PC-9 (cell line): ENCODE results near the gene ONECUT2. TPM values are rescaled to one million over a fixed set of nuclear protein-coding genes. Genes with fewer than 3 reads are reported as not detected.
"Not testable (repeated sequence)": the region's sequence is repeated elsewhere in the genome, so short reads cannot be mapped to it uniquely, and the experiment has no call there.

Source experiments
- BruUV-seq: library from RNA; stranded (reverse); fragments of 400-500 nt; replicated peaks from 2 replicates; lab custom pipeline; 2021; lab: Mats Ljungman, UMichigan
- CTCF ChIA-PET: fragments of 300-600 bp; sonication (Branson Sonifier 250); formaldehyde crosslinking; loops from one replicate; lab custom pipeline; 2022; ENCODE audit warnings: antibody characterized with exemption; lab: Charles Lee
- POLR2A ChIA-PET: fragments of 300-600 bp; sonication (Branson Sonifier 250); formaldehyde crosslinking; loops from one replicate; lab custom pipeline; 2022; ENCODE audit warnings: antibody characterized with exemption; ENCODE audit not compliant: unreplicated experiment; lab: Charles Lee
- DNase-seq, 2 experiments: peaks; one replicate each; pipeline versions ENCODE4 v3.0.0 to v3.0.0-alpha.2; 2015 to 2022; ENCODE audit warnings: mixed read lengths in 1 of 2
- H2AFZ ChIP-seq: fragments of 200-600 bp; sonication (generic); 2 replicates; pipeline ENCODE4 v1.8.1; 2017; ENCODE audit warnings: antibody characterized with exemption
- H3F3A ChIP-seq: fragments of 200-600 bp; sonication (generic); 2 replicates; pipeline ENCODE4 v1.8.1; 2017; ENCODE audit warnings: antibody characterized with exemption, mild to moderate bottlenecking, low read depth; ENCODE audit not compliant: insufficient read depth
- H3K27ac ChIP-seq: fragments of 200-600 bp; sonication (generic); 2 replicates; pipeline ENCODE4 v1.6.1; 2016; ENCODE audit warnings: mixed run types
- H3K27me3 ChIP-seq: fragments of 200-600 bp; sonication (generic); 2 replicates; pipeline ENCODE4 v1.6.1; 2016; ENCODE audit warnings: low read depth, mixed run types; ENCODE audit not compliant: insufficient read depth
- H3K36me3 ChIP-seq: fragments of 200-600 bp; sonication (generic); 2 replicates; pipeline ENCODE4 v1.6.1; 2016; ENCODE audit warnings: low read depth, mixed run types
- H3K4me1 ChIP-seq: fragments of 200-600 bp; sonication (generic); replicated peaks from 2 replicates; pipeline ENCODE4 v1.6.1; 2016; ENCODE audit warnings: mixed run types; ENCODE audit not compliant: insufficient read depth
- H3K4me2 ChIP-seq: fragments of 200-600 bp; sonication (generic); 2 replicates; pipeline ENCODE4 v1.6.1; 2017; ENCODE audit warnings: mixed run types
- H3K4me3 ChIP-seq: fragments of 200-600 bp; sonication (generic); 2 replicates; pipeline ENCODE4 v1.6.1; 2016; ENCODE audit warnings: mixed run types
- H3K79me2 ChIP-seq: fragments of 200-600 bp; sonication (generic); 2 replicates; pipeline ENCODE4 v1.6.1; 2017; ENCODE audit warnings: low read depth, mixed run types
- H3K9me2 ChIP-seq: fragments of 200-600 bp; sonication (generic); 2 replicates; pipeline ENCODE4 v1.8.1; 2017; ENCODE audit warnings: mild to moderate bottlenecking; ENCODE audit not compliant: insufficient read depth
- H3K9me3 ChIP-seq: fragments of 200-600 bp; sonication (generic); 2 replicates; pipeline ENCODE4 v1.8.1; 2016; ENCODE audit warnings: low read depth; ENCODE audit not compliant: insufficient read depth
- H4K20me1 ChIP-seq: fragments of 200-600 bp; sonication (generic); 2 replicates; pipeline ENCODE4 v1.8.1; 2017; ENCODE audit not compliant: insufficient read depth
- CTCF ChIP-seq: fragments of 200-600 bp; sonication (generic); conservative IDR thresholded peaks from 2 replicates; pipeline ENCODE4 v1.6.1; 2017; ENCODE audit warnings: mixed run types, antibody characterized with exemption, mild to moderate bottlenecking, moderate library complexity
- EZH2 ChIP-seq: fragments of 200-600 bp; sonication (generic); IDR thresholded peaks from 2 replicates; pipeline ENCODE4 v1.8.0; 2017; ENCODE audit warnings: antibody characterized with exemption, low read depth
- intact Hi-C: fragments of 100-400 bp; cut with micrococcal nuclease; formaldehyde crosslinking; loops from one replicate; pipeline ENCODE4 v1.10.0; 2022; ENCODE audit not compliant: unreplicated experiment
- total RNA-seq: library from RNA; stranded (reverse); gene quantifications from 2 replicates; pipeline ENCODE4 v1.2.3, GENCODE V29; 2021

Gene ONECUT2
- total RNA-seq, 1 experiment from 2014 or later = 0.35 TPM

GRCh38 chr18:57518533-57518932 is 83.4 kb downstream of the ONECUT2 start:
- no peak overlapping the region for H3K4me3 ChIP-seq
- BruUV-seq = no TSS peak
- H3K27me3 ChIP-seq = no peaks in the 10 kb centered on the region
- H3K9me3 ChIP-seq = no peaks in the 10 kb centered on the region
- DNase-seq = no peak
- intact Hi-C loops = no loop called here
- no peaks in the 10 kb centered on the region for H3K79me2 ChIP-seq
- TF ChIP-seq CTCF (no peak), EZH2 (no peak)
- H2AFZ ChIP-seq = no peak overlapping the region
- 0 out of 2 replicates have a peak, but pooled peaks cover 4% of the 10 kb centered on the region for H3K4me1 ChIP-seq
- no peaks in the 10 kb centered on the region for H3K36me3 ChIP-seq
- no peaks in the 10 kb centered on the region for H3K9me2 ChIP-seq
- H4K20me1 ChIP-seq = no peaks in the 10 kb centered on the region; the same call in 1 of the 2 replicates
- ChIA-PET POLR2A (no interaction called here), CTCF (no interaction called here)
- H3F3A ChIP-seq = 0 out of 2 replicates have a peak, but pooled peaks cover 4% of the 10 kb centered on the region
- H3K27ac ChIP-seq = no peak overlapping the region
- no peak overlapping the region for H3K4me2 ChIP-seq

DNA sequence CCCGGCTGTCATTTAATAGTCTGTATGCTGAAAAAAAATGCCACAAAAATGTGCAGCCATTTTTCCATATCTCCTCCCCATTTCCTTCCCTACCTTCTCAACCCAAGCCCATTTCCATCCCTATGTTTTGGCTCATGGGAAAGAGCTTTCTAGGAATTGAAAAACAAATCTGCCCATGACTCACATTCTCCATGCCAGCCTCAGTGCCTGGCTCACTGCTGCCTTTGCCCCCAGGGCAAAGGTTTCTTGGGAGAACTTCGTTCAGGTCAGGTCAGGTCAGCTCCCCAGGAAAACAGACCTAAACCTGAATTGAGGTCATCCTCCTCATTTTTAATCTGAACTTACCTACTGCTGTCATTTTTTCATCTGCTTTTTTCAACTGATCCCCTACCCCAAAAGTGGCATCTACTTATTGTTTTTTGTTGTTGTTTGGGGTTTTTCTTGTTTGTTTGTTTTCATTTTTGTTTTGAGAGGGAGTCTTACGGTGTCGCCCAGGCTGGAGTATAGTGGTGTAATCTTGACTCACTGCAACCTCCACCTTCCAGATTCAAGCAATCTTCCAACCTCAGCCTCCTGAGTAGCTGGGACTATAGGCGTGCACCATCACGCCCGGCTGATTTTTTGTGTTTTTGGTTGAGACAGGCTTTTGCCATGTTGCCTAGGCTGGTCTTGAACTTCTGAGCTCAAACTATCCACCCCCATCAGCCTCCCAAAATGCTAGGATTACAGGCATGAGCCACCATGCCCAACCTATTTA is 84.7 kb downstream of the ONECUT2 start:
- Histone ChIP-seq H3K79me2 (no peaks in the 10 kb centered on the region), H3K4me2 (no peak overlapping the region), H3K9me2 (no peaks in the 10 kb centered on the region), H3K27ac (no peak overlapping the region), H2AFZ (no peak overlapping the region), H3F3A (0 out of 2 replicates have a peak, but pooled peaks cover 4% of the 10 kb centered on the region), H3K9me3 (no peaks in the 10 kb centered on the region), H4K20me1 (no peaks in the 10 kb centered on the region; the same call in 1 of the 2 replicates), H3K4me3 (no peak overlapping the region), H3K36me3 (no peaks in the 10 kb centered on the region), H3K27me3 (no peaks in the 10 kb centered on the region), H3K4me1 (0 out of 2 replicates have a peak, but pooled peaks cover 4% of the 10 kb centered on the region)
- ChIA-PET POLR2A (no interaction called here), CTCF (no interaction called here)
- TF ChIP-seq CTCF (no peak), EZH2 (no peak)
- no TSS peak for BruUV-seq
- peak in 1 of 2 experiments; percentile 52 for DNase-seq
- intact Hi-C loops = no loop called here

GRCh38 chr18:57522348-57522747 is 87.2 kb downstream of the ONECUT2 start:
- H3F3A ChIP-seq, H3K36me3 ChIP-seq, H3K4me2 ChIP-seq, intact Hi-C loops, H3K27me3 ChIP-seq, H3K79me2 ChIP-seq, H4K20me1 ChIP-seq, DNase-seq, H3K4me1 ChIP-seq, H3K4me3 ChIP-seq, POLR2A ChIA-PET, H3K9me3 ChIP-seq, H2AFZ ChIP-seq, H3K27ac ChIP-seq, CTCF ChIA-PET, BruUV-seq, H3K9me2 ChIP-seq: not testable (repeated sequence)
